22Rv1 (cell line): ENCODE data around the gene CAPN12.

Experiments used
- ZFX ChIP-seq: fragments of 450-650 bp; IDR thresholded peaks from 2 replicates; pipeline ENCODE4 v1.6.1; 2017; ENCODE audit warnings: antibody characterized with exemption, borderline replicate concordance
- TF ChIP-seq, protein P1 (sequence below): fragments of 450-650 bp; IDR thresholded peaks from 2 replicates; pipeline ENCODE4 v1.5.1; 2017; ENCODE audit warnings: mild to moderate bottlenecking

- TF ChIP-seq, protein P1, sequence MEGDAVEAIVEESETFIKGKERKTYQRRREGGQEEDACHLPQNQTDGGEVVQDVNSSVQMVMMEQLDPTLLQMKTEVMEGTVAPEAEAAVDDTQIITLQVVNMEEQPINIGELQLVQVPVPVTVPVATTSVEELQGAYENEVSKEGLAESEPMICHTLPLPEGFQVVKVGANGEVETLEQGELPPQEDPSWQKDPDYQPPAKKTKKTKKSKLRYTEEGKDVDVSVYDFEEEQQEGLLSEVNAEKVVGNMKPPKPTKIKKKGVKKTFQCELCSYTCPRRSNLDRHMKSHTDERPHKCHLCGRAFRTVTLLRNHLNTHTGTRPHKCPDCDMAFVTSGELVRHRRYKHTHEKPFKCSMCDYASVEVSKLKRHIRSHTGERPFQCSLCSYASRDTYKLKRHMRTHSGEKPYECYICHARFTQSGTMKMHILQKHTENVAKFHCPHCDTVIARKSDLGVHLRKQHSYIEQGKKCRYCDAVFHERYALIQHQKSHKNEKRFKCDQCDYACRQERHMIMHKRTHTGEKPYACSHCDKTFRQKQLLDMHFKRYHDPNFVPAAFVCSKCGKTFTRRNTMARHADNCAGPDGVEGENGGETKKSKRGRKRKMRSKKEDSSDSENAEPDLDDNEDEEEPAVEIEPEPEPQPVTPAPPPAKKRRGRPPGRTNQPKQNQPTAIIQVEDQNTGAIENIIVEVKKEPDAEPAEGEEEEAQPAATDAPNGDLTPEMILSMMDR, result no peak
- TF ChIP-seq ZFX, result no peak
Observed at GRCh38 chr19:38697641-38698071, 46.6 kb downstream of the CAPN12 start.
